ENCODE data around the gene ROPN1L.

DNA sequence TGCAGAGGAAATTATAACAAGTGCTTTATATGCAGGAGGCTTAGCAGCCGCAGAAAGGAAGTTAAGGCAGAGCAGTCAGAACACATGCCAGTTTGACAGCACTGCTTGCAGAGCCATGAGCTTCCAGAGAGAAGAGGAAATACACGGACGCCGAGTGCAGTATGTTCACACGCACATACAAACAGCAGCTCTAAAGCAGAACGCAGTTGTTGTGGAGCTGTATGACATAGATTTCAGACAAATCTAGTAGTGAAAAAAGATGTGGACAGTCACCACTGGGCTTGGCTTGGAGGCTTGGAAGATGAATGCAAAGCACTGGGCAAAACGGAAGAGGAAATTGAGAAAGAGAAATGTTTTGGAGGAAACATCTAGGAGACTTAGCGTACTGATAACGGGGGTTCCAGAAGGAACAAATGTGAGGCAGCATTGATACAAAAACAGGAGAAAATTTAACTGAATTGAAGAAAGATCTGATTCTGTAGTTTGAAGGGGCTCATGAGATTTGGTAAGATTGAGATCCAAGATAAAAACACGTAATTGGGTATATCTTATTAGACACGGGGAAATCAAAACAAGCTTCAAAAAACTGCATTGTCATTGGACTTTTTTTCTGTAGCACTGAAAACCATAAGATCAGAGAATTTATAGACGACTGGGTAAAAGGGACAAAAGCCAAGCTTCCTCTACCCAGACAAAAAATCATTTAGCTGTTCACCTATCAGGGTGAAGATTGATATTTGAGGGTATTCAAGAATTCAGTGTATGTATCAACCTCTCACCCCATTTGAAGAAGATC lies 19.6 kb upstream of the ROPN1L start:
- TF ChIP-seq EZH2 (IDR thresholded peaks at IDR 0.05; ENCODE audit: borderline replicate concordance, low read depth, low read length, severe bottlenecking) = no peak
- TF ChIP-seq, protein P1, sequence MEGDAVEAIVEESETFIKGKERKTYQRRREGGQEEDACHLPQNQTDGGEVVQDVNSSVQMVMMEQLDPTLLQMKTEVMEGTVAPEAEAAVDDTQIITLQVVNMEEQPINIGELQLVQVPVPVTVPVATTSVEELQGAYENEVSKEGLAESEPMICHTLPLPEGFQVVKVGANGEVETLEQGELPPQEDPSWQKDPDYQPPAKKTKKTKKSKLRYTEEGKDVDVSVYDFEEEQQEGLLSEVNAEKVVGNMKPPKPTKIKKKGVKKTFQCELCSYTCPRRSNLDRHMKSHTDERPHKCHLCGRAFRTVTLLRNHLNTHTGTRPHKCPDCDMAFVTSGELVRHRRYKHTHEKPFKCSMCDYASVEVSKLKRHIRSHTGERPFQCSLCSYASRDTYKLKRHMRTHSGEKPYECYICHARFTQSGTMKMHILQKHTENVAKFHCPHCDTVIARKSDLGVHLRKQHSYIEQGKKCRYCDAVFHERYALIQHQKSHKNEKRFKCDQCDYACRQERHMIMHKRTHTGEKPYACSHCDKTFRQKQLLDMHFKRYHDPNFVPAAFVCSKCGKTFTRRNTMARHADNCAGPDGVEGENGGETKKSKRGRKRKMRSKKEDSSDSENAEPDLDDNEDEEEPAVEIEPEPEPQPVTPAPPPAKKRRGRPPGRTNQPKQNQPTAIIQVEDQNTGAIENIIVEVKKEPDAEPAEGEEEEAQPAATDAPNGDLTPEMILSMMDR (IDR thresholded peaks at IDR 0.05; ENCODE audit: borderline replicate concordance, extremely low read depth, low read length, poor library complexity, severe bottlenecking) = no peak

All from DND-41 (cell line).